Fibroblast of skin of back (primary cell): ENCODE data around the gene CHAF1A.

Experiments used
- DNase-seq: peaks from one replicate; pipeline ENCODE4 v3.0.0-alpha.2; 2013

The CHAF1A gene

GRCh38 chr19:4366666-4367335 lies 35.6 kb upstream of the CHAF1A start:
- DNase-seq, result no peak

- no peak for DNase-seq
Observed at GRCh38 chr19:4367336-4367723, 35.1 kb upstream of the CHAF1A start.

- no peak for DNase-seq
Observed at GRCh38 chr19:4367781-4368127, 34.7 kb upstream of the CHAF1A start.

GRCh38 chr19:4368128-4368820 lies 34.2 kb upstream of the CHAF1A start:
- DNase-seq, result no peak

- no peak for DNase-seq
Observed at GRCh38 chr19:4369109-4369887, 33.1 kb upstream of the CHAF1A start.

GRCh38 chr19:4369888-4370260 lies 32.6 kb upstream of the CHAF1A start:
- DNase-seq, result no peak

- DNase-seq, result no peak
Observed at GRCh38 chr19:4370418-4371041, 31.9 kb upstream of the CHAF1A start.

- DNase-seq, result no peak
Observed at GRCh38 chr19:4371247-4372164, 30.9 kb upstream of the CHAF1A start.

GRCh38 chr19:4372165-4373012 lies 30.1 kb upstream of the CHAF1A start:
- no peak for DNase-seq

- no peak for DNase-seq
Observed at GRCh38 chr19:4373013-4373367, 29.4 kb upstream of the CHAF1A start.

GRCh38 chr19:4373601-4374497 lies 28.6 kb upstream of the CHAF1A start:
- peak; percentile 76 for DNase-seq

GRCh38 chr19:4374498-4375163 lies 27.8 kb upstream of the CHAF1A start:
- DNase-seq, result peak; percentile 91

GRCh38 chr19:4375164-4376027 lies 27.0 kb upstream of the CHAF1A start:
- peak; percentile 84 for DNase-seq

- no peak for DNase-seq
Observed at GRCh38 chr19:4376028-4376670, 26.3 kb upstream of the CHAF1A start.

GRCh38 chr19:4376671-4376990 lies 25.8 kb upstream of the CHAF1A start:
- DNase-seq, result no peak

- DNase-seq, result peak; percentile 47
Observed at GRCh38 chr19:4376991-4377781, 25.3 kb upstream of the CHAF1A start.

GRCh38 chr19:4378886-4379285 lies 23.6 kb upstream of the CHAF1A start:
- no peak for DNase-seq
